Activated naive CD4-positive, alpha-beta T cell treated with anti-CD3 and anti-CD28 coated beads, Interleukin-2, amount 50 U/mL, for 72 hours (primary cell): ENCODE data around the gene CCDC33. TPM values are rescaled to one million over a fixed set of nuclear protein-coding genes. Genes with fewer than 3 reads are reported as not detected.

ENCODE experiments used
- ATAC-seq, 2 donors: fragments of 150-1000 bp; cut with Tn5 transposase; 2 replicates each; pipeline ENCODE4 v1.10.0; 2021; ENCODE audit warnings: mild to moderate bottlenecking in 2 of 2, moderate library complexity in 2 of 2
- DNase-seq, 2 donors: peaks; one replicate each; pipeline ENCODE4 v3.0.0; 2021 to 2022; ENCODE audit warnings: low spot score in 2 of 2
- H3K27ac Mint-ChIP-seq, 2 donors: one replicate each; pipeline ENCODE4 v1.8.0; 2022; ENCODE audit warnings: mild to moderate bottlenecking in 2 of 2, mixed read lengths in 2 of 2
- H3K36me3 Mint-ChIP-seq, 2 donors: one replicate each; pipeline ENCODE4 v1.8.0; 2022; ENCODE audit warnings: mixed read lengths in 2 of 2
- H3K9me3 Mint-ChIP-seq, 2 donors: one replicate each; pipeline ENCODE4 v1.8.0; 2022; ENCODE audit warnings: mixed read lengths in 2 of 2
- total RNA-seq, 2 donors: library from RNA; stranded (reverse); gene quantifications; one replicate each; pipeline ENCODE4 v1.2.3, GENCODE V29; 2022

CCDC33 gene
- total RNA-seq, 2 donors from 2014 or later = not detected

- ATAC-seq = peak; percentile 61 to 79
- DNase-seq = no peak
- H3K27ac Mint-ChIP-seq = peak overlapping the region in 1 of 2 donors; percentile 49
- no peaks in the 10 kb centered on the region for H3K36me3 Mint-ChIP-seq
- no peaks in the 10 kb centered on the region for H3K9me3 Mint-ChIP-seq
Observed at GRCh38 chr15:74365598-74366445, 129.7 kb downstream of the CCDC33 start.

GRCh38 chr15:74367296-74367854 is 131.2 kb downstream of the CCDC33 start, which contains the start of gene CYP11A1:
Gene CYP11A1 (minus strand): TSS chr15:74367646. CDS start chr15:74367585, 61 bp downstream.
- DNase-seq = no peak
- no peak within 1 kb of the TSS for H3K27ac Mint-ChIP-seq
- no peaks in the 10 kb centered on the region for H3K9me3 Mint-ChIP-seq
- no peaks in the 10 kb centered on the region for H3K36me3 Mint-ChIP-seq
- no peak for ATAC-seq

- no peaks in the 10 kb centered on the region for H3K36me3 Mint-ChIP-seq
- ATAC-seq (no peak), DNase-seq (no peak)
- H3K9me3 Mint-ChIP-seq = no peaks in the 10 kb centered on the region
- H3K27ac Mint-ChIP-seq = no peak overlapping the region
Observed at GRCh38 chr15:74368121-74368520, 132.0 kb downstream of the CCDC33 start.

- ATAC-seq = no peak
- DNase-seq = no peak
- no peak overlapping the region for H3K27ac Mint-ChIP-seq
- H3K9me3 Mint-ChIP-seq = no peaks in the 10 kb centered on the region
- H3K36me3 Mint-ChIP-seq = no peaks in the 10 kb centered on the region
Observed at GRCh38 chr15:74369084-74369745, 133.1 kb downstream of the CCDC33 start.

- ATAC-seq (no peak), DNase-seq (no peak)
- H3K36me3 Mint-ChIP-seq = no peaks in the 10 kb centered on the region
- no peaks in the 10 kb centered on the region for H3K9me3 Mint-ChIP-seq
- H3K27ac Mint-ChIP-seq = no peak overlapping the region
Observed at GRCh38 chr15:74369756-74370155, 133.6 kb downstream of the CCDC33 start.

GRCh38 chr15:74370471-74370870 is 134.3 kb downstream of the CCDC33 start:
- no peak for ATAC-seq
- no peak overlapping the region for H3K27ac Mint-ChIP-seq
- no peak for DNase-seq
- H3K9me3 Mint-ChIP-seq = no peaks in the 10 kb centered on the region
- no peaks in the 10 kb centered on the region for H3K36me3 Mint-ChIP-seq

GRCh38 chr15:74373056-74373650 is 137.0 kb downstream of the CCDC33 start:
- no peak for DNase-seq
- Mint-ChIP-seq H3K27ac (peak overlapping the region in 1 of 2 donors; percentile 32), H3K9me3 (no peaks in the 10 kb centered on the region), H3K36me3 (no peaks in the 10 kb centered on the region)
- ATAC-seq = no peak

GRCh38 chr15:74373731-74374647 is 137.9 kb downstream of the CCDC33 start:
- H3K36me3 Mint-ChIP-seq = no peaks in the 10 kb centered on the region
- ATAC-seq (peak; percentile 91), DNase-seq (peak; percentile 91 to 95)
- no peaks in the 10 kb centered on the region for H3K9me3 Mint-ChIP-seq
- peak overlapping the region in 1 of 2 donors; percentile 32 for H3K27ac Mint-ChIP-seq

- ATAC-seq (peak; percentile 1 to 16), DNase-seq (no peak)
- no peaks in the 10 kb centered on the region for H3K36me3 Mint-ChIP-seq
- peak overlapping the region; percentile 22 to 32 for H3K27ac Mint-ChIP-seq
- no peaks in the 10 kb centered on the region for H3K9me3 Mint-ChIP-seq
Observed at GRCh38 chr15:74374648-74375302, 138.6 kb downstream of the CCDC33 start.

- Mint-ChIP-seq H3K36me3 (no peaks in the 10 kb centered on the region), H3K27ac (peak overlapping the region in 1 of 2 donors; percentile 32), H3K9me3 (no peaks in the 10 kb centered on the region)
- DNase-seq (peak; percentile 68 to 90), ATAC-seq (peak in 1 of 2 donors; percentile 16)
Observed at GRCh38 chr15:74375303-74375693, 139.2 kb downstream of the CCDC33 start.

GRCh38 chr15:74376226-74376625 is 140.1 kb downstream of the CCDC33 start:
- DNase-seq (no peak), ATAC-seq (no peak)
- Mint-ChIP-seq H3K36me3 (no peaks in the 10 kb centered on the region), H3K27ac (no peak overlapping the region), H3K9me3 (no peaks in the 10 kb centered on the region)

- Mint-ChIP-seq H3K36me3 (no peaks in the 10 kb centered on the region), H3K9me3 (no peaks in the 10 kb centered on the region), H3K27ac (peak overlapping the region in 1 of 2 donors; percentile 47)
- DNase-seq (no peak), ATAC-seq (no peak)
Observed at GRCh38 chr15:74376825-74377581, 140.9 kb downstream of the CCDC33 start.

GRCh38 chr15:74377831-74378766 is 142.0 kb downstream of the CCDC33 start:
- no peaks in the 10 kb centered on the region for H3K36me3 Mint-ChIP-seq
- no peak for ATAC-seq
- DNase-seq = no peak
- peak overlapping the region in 1 of 2 donors; percentile 72 for H3K27ac Mint-ChIP-seq
- H3K9me3 Mint-ChIP-seq = no peaks in the 10 kb centered on the region

- DNase-seq (peak; percentile 65 to 70), ATAC-seq (peak; percentile 12 to 53)
- Mint-ChIP-seq H3K36me3 (no peaks in the 10 kb centered on the region), H3K27ac (peak overlapping the region in 1 of 2 donors; percentile 72), H3K9me3 (no peaks in the 10 kb centered on the region)
Observed at GRCh38 chr15:74378848-74379247, 142.7 kb downstream of the CCDC33 start.
